Activated T-helper 17 cell treated with anti-CD3 and anti-CD28 coated beads, Interleukin-2, amount 50 U/mL, for 72 hours (primary cell): ENCODE data around the gene CYP4F11. TPM values are rescaled to one million over a fixed set of nuclear protein-coding genes. Genes with fewer than 3 reads are reported as not detected.
"Not testable (repeated sequence)": the region's sequence is repeated elsewhere in the genome, so short reads cannot be mapped to it uniquely, and the experiment has no call there.

Experiments used
- ATAC-seq: fragments of 150-1000 bp; cut with Tn5 transposase; replicated peaks from 2 replicates; pipeline ENCODE4 v1.10.0; 2021; ENCODE audit warnings: mild to moderate bottlenecking, moderate library complexity
- H3K27ac Mint-ChIP-seq: one replicate; pipeline ENCODE4 v1.8.0; 2022; ENCODE audit warnings: mixed read lengths
- H3K27me3 Mint-ChIP-seq: one replicate; pipeline ENCODE4 v1.8.0; 2022; ENCODE audit warnings: mixed read lengths
- H3K36me3 Mint-ChIP-seq: one replicate; pipeline ENCODE4 v1.8.0; 2022; ENCODE audit warnings: low read depth, mild to moderate bottlenecking, mixed read lengths
- H3K4me1 Mint-ChIP-seq: one replicate; pipeline ENCODE4 v1.8.0; 2022; ENCODE audit warnings: mixed read lengths
- H3K4me3 Mint-ChIP-seq: one replicate; pipeline ENCODE4 v1.8.0; 2022; ENCODE audit warnings: mild to moderate bottlenecking, mixed read lengths
- H3K9me3 Mint-ChIP-seq: one replicate; pipeline ENCODE4 v1.8.0; 2022; ENCODE audit warnings: mixed read lengths
- total RNA-seq, 2 donors: library from RNA; stranded (reverse); gene quantifications; one replicate each; pipeline ENCODE4 v1.2.3, GENCODE V29; 2022

The CYP4F11 gene
- total RNA-seq, 2 donors from 2014 or later = not detected

GRCh38 chr19:15936950-15937349, 2.6 kb upstream of the CYP4F11 start:
- H3K27ac Mint-ChIP-seq = no peak overlapping the region
- no peak for ATAC-seq
- H3K9me3 Mint-ChIP-seq = no peaks in the 10 kb centered on the region
- no peak overlapping the region for H3K4me3 Mint-ChIP-seq
- H3K36me3 Mint-ChIP-seq = no peaks in the 10 kb centered on the region
- peaks cover 20% of the 10 kb centered on the region for H3K27me3 Mint-ChIP-seq
- H3K4me1 Mint-ChIP-seq = no peaks in the 10 kb centered on the region

GRCh38 chr19:15936173-15936572, 1.8 kb upstream of the CYP4F11 start:
- H3K4me1 Mint-ChIP-seq = no peaks in the 10 kb centered on the region
- no peak overlapping the region for H3K27ac Mint-ChIP-seq
- no peaks in the 10 kb centered on the region for H3K9me3 Mint-ChIP-seq
- peaks cover 20% of the 10 kb centered on the region for H3K27me3 Mint-ChIP-seq
- H3K4me3 Mint-ChIP-seq = no peak overlapping the region
- ATAC-seq = no peak
- H3K36me3 Mint-ChIP-seq = peaks cover 1% of the 10 kb centered on the region

GRCh38 chr19:15935167-15935702, 906 bp upstream of the CYP4F11 start:
- ATAC-seq = no peak
- Mint-ChIP-seq H3K4me1 (no peaks in the 10 kb centered on the region), H3K27ac (no peak overlapping the region), H3K36me3 (peaks cover 7% of the 10 kb centered on the region), H3K27me3 (peaks cover 14% of the 10 kb centered on the region), H3K9me3 (no peaks in the 10 kb centered on the region), H3K4me3 (no peak overlapping the region)

- H3K9me3 Mint-ChIP-seq, ATAC-seq, H3K27ac Mint-ChIP-seq, H3K4me1 Mint-ChIP-seq, H3K4me3 Mint-ChIP-seq, H3K36me3 Mint-ChIP-seq: not testable (repeated sequence)
- H3K27me3 Mint-ChIP-seq = peaks cover 18% of the 10 kb centered on the region
Observed at GRCh38 chr19:15933761-15934331, 483 bp downstream of the CYP4F11 start.

GRCh38 chr19:15928321-15928720, 6.0 kb downstream of the CYP4F11 start:
- Mint-ChIP-seq H3K27me3 (peaks cover 26% of the 10 kb centered on the region), H3K36me3 (peaks cover 7% of the 10 kb centered on the region), H3K27ac (no peak overlapping the region), H3K4me1 (no peaks in the 10 kb centered on the region), H3K9me3 (no peaks in the 10 kb centered on the region), H3K4me3 (no peak overlapping the region)
- no peak for ATAC-seq

GRCh38 chr19:15926484-15926883, 7.8 kb downstream of the CYP4F11 start:
- Mint-ChIP-seq H3K36me3 (peaks cover 7% of the 10 kb centered on the region), H3K4me3 (no peak overlapping the region), H3K9me3 (no peaks in the 10 kb centered on the region), H3K27me3 (peaks cover 34% of the 10 kb centered on the region), H3K27ac (no peak overlapping the region), H3K4me1 (no peaks in the 10 kb centered on the region)
- no peak for ATAC-seq

GRCh38 chr19:15923702-15924101, 10.6 kb downstream of the CYP4F11 start:
- Mint-ChIP-seq H3K27ac (no peak overlapping the region), H3K4me1 (no peaks in the 10 kb centered on the region), H3K27me3 (peaks cover 38% of the 10 kb centered on the region), H3K4me3 (no peak overlapping the region), H3K36me3 (no peaks in the 10 kb centered on the region), H3K9me3 (no peaks in the 10 kb centered on the region)
- ATAC-seq = no peak

GRCh38 chr19:15922021-15922420, 12.3 kb downstream of the CYP4F11 start:
- Mint-ChIP-seq H3K9me3 (no peaks in the 10 kb centered on the region), H3K27me3 (peaks cover 42% of the 10 kb centered on the region), H3K36me3 (no peaks in the 10 kb centered on the region), H3K4me3 (no peak overlapping the region), H3K4me1 (no peaks in the 10 kb centered on the region), H3K27ac (no peak overlapping the region)
- ATAC-seq = no peak

- Mint-ChIP-seq H3K4me3 (no peak overlapping the region), H3K36me3 (no peaks in the 10 kb centered on the region), H3K4me1 (no peaks in the 10 kb centered on the region), H3K27me3 (peaks cover 49% of the 10 kb centered on the region), H3K27ac (no peak overlapping the region), H3K9me3 (peaks cover 4% of the 10 kb centered on the region)
- no peak for ATAC-seq
Observed at GRCh38 chr19:15919243-15919642, 15.1 kb downstream of the CYP4F11 start.

- Mint-ChIP-seq H3K27me3 (peaks cover 56% of the 10 kb centered on the region), H3K4me1 (no peaks in the 10 kb centered on the region), H3K36me3 (no peaks in the 10 kb centered on the region), H3K9me3 (peaks cover 4% of the 10 kb centered on the region), H3K27ac (no peak overlapping the region), H3K4me3 (no peak overlapping the region)
- no peak for ATAC-seq
Observed at GRCh38 chr19:15915109-15915508, 19.2 kb downstream of the CYP4F11 start.

- Mint-ChIP-seq H3K27ac (no peak overlapping the region), H3K27me3 (peaks cover 51% of the 10 kb centered on the region), H3K4me3 (no peak overlapping the region), H3K4me1 (no peaks in the 10 kb centered on the region), H3K9me3 (peaks cover 4% of the 10 kb centered on the region), H3K36me3 (no peaks in the 10 kb centered on the region)
- ATAC-seq = no peak
Observed at GRCh38 chr19:15913830-15914229, 20.5 kb downstream of the CYP4F11 start.

GRCh38 chr19:15913384-15913783, 20.9 kb downstream of the CYP4F11 start:
- Mint-ChIP-seq H3K4me3 (no peak overlapping the region), H3K9me3 (peaks cover 4% of the 10 kb centered on the region), H3K27ac (no peak overlapping the region), H3K36me3 (no peaks in the 10 kb centered on the region), H3K27me3 (peaks cover 48% of the 10 kb centered on the region), H3K4me1 (no peaks in the 10 kb centered on the region)
- no peak for ATAC-seq

GRCh38 chr19:15911599-15912235, 22.6 kb downstream of the CYP4F11 start:
- Mint-ChIP-seq H3K27ac (no peak overlapping the region), H3K4me1 (no peaks in the 10 kb centered on the region), H3K36me3 (no peaks in the 10 kb centered on the region), H3K9me3 (peaks cover 4% of the 10 kb centered on the region), H3K27me3 (peaks cover 44% of the 10 kb centered on the region), H3K4me3 (no peak overlapping the region)
- ATAC-seq = no peak

GRCh38 chr19:15905026-15905425, 29.3 kb downstream of the CYP4F11 start:
- no peak overlapping the region for H3K4me3 Mint-ChIP-seq
- H3K27me3 Mint-ChIP-seq = peaks cover 40% of the 10 kb centered on the region
- H3K27ac Mint-ChIP-seq = no peak overlapping the region
- no peaks in the 10 kb centered on the region for H3K4me1 Mint-ChIP-seq
- no peaks in the 10 kb centered on the region for H3K36me3 Mint-ChIP-seq
- peaks cover 6% of the 10 kb centered on the region for H3K9me3 Mint-ChIP-seq
- no peak for ATAC-seq

GRCh38 chr19:15902898-15903297, 31.4 kb downstream of the CYP4F11 start:
- H3K27me3 Mint-ChIP-seq = peaks cover 45% of the 10 kb centered on the region

More at GRCh38 chr19:15902898-15903297, 31.4 kb downstream of the CYP4F11 start:
- not testable (repeated sequence) for H3K9me3 Mint-ChIP-seq, ATAC-seq, H3K27ac Mint-ChIP-seq, H3K4me3 Mint-ChIP-seq, H3K4me1 Mint-ChIP-seq, H3K36me3 Mint-ChIP-seq
